PC-9 (cell line): ENCODE results near the gene PDE4B. TPM values are rescaled to one million over a fixed set of nuclear protein-coding genes. Genes with fewer than 3 reads are reported as not detected.
"Not testable (repeated sequence)": the region's sequence is repeated elsewhere in the genome, so short reads cannot be mapped to it uniquely, and the experiment has no call there.

Experiments
- BruUV-seq: library from RNA; stranded (reverse); fragments of 400-500 nt; replicated peaks from 2 replicates; lab custom pipeline; 2021; lab: Mats Ljungman, UMichigan
- CTCF ChIA-PET: fragments of 300-600 bp; sonication (Branson Sonifier 250); formaldehyde crosslinking; loops from one replicate; lab custom pipeline; 2022; ENCODE audit warnings: antibody characterized with exemption; lab: Charles Lee
- POLR2A ChIA-PET: fragments of 300-600 bp; sonication (Branson Sonifier 250); formaldehyde crosslinking; loops from one replicate; lab custom pipeline; 2022; ENCODE audit warnings: antibody characterized with exemption; ENCODE audit not compliant: unreplicated experiment; lab: Charles Lee
- DNase-seq, 2 experiments: peaks; one replicate each; pipeline versions ENCODE4 v3.0.0 to v3.0.0-alpha.2; 2015 to 2022; ENCODE audit warnings: mixed read lengths in 1 of 2
- H2AFZ ChIP-seq: fragments of 200-600 bp; sonication (generic); 2 replicates; pipeline ENCODE4 v1.8.1; 2017; ENCODE audit warnings: antibody characterized with exemption
- H3F3A ChIP-seq: fragments of 200-600 bp; sonication (generic); 2 replicates; pipeline ENCODE4 v1.8.1; 2017; ENCODE audit warnings: antibody characterized with exemption, mild to moderate bottlenecking, low read depth; ENCODE audit not compliant: insufficient read depth
- H3K27ac ChIP-seq: fragments of 200-600 bp; sonication (generic); 2 replicates; pipeline ENCODE4 v1.6.1; 2016; ENCODE audit warnings: mixed run types
- H3K27me3 ChIP-seq: fragments of 200-600 bp; sonication (generic); 2 replicates; pipeline ENCODE4 v1.6.1; 2016; ENCODE audit warnings: low read depth, mixed run types; ENCODE audit not compliant: insufficient read depth
- H3K36me3 ChIP-seq: fragments of 200-600 bp; sonication (generic); 2 replicates; pipeline ENCODE4 v1.6.1; 2016; ENCODE audit warnings: low read depth, mixed run types
- H3K4me1 ChIP-seq: fragments of 200-600 bp; sonication (generic); replicated peaks from 2 replicates; pipeline ENCODE4 v1.6.1; 2016; ENCODE audit warnings: mixed run types; ENCODE audit not compliant: insufficient read depth
- H3K4me2 ChIP-seq: fragments of 200-600 bp; sonication (generic); 2 replicates; pipeline ENCODE4 v1.6.1; 2017; ENCODE audit warnings: mixed run types
- H3K4me3 ChIP-seq: fragments of 200-600 bp; sonication (generic); 2 replicates; pipeline ENCODE4 v1.6.1; 2016; ENCODE audit warnings: mixed run types
- H3K79me2 ChIP-seq: fragments of 200-600 bp; sonication (generic); 2 replicates; pipeline ENCODE4 v1.6.1; 2017; ENCODE audit warnings: low read depth, mixed run types
- H3K9me2 ChIP-seq: fragments of 200-600 bp; sonication (generic); 2 replicates; pipeline ENCODE4 v1.8.1; 2017; ENCODE audit warnings: mild to moderate bottlenecking; ENCODE audit not compliant: insufficient read depth
- H3K9me3 ChIP-seq: fragments of 200-600 bp; sonication (generic); 2 replicates; pipeline ENCODE4 v1.8.1; 2016; ENCODE audit warnings: low read depth; ENCODE audit not compliant: insufficient read depth
- H4K20me1 ChIP-seq: fragments of 200-600 bp; sonication (generic); 2 replicates; pipeline ENCODE4 v1.8.1; 2017; ENCODE audit not compliant: insufficient read depth
- CTCF ChIP-seq: fragments of 200-600 bp; sonication (generic); conservative IDR thresholded peaks from 2 replicates; pipeline ENCODE4 v1.6.1; 2017; ENCODE audit warnings: mixed run types, antibody characterized with exemption, mild to moderate bottlenecking, moderate library complexity
- EZH2 ChIP-seq: fragments of 200-600 bp; sonication (generic); IDR thresholded peaks from 2 replicates; pipeline ENCODE4 v1.8.0; 2017; ENCODE audit warnings: antibody characterized with exemption, low read depth
- intact Hi-C: fragments of 100-400 bp; cut with micrococcal nuclease; formaldehyde crosslinking; loops from one replicate; pipeline ENCODE4 v1.10.0; 2022; ENCODE audit not compliant: unreplicated experiment
- total RNA-seq: library from RNA; stranded (reverse); gene quantifications from 2 replicates; pipeline ENCODE4 v1.2.3, GENCODE V29; 2021

The PDE4B gene
- total RNA-seq, 1 experiment from 2014 or later = 1.3 TPM

GRCh38 chr1:65850281-65850680 is 57.6 kb downstream of the PDE4B start:
- TF ChIP-seq CTCF (no peak), EZH2 (no peak)
- ChIA-PET CTCF (no interaction called here), POLR2A (no interaction called here)
- no peaks in the 10 kb centered on the region; the same call in 1 of the 2 replicates for H3K9me2 ChIP-seq
- intact Hi-C loops = no loop called here
- H3K4me2 ChIP-seq = no peak overlapping the region
- no peaks in the 10 kb centered on the region for H3K79me2 ChIP-seq
- H3K27me3 ChIP-seq = no peaks in the 10 kb centered on the region
- no peak overlapping the region for H3K4me3 ChIP-seq
- no peak overlapping the region for H3K27ac ChIP-seq
- H3K36me3 ChIP-seq = no peaks in the 10 kb centered on the region
- DNase-seq = no peak
- H4K20me1 ChIP-seq = no peaks in the 10 kb centered on the region
- no peak overlapping the region for H2AFZ ChIP-seq
- H3K4me1 ChIP-seq = no peaks in the 10 kb centered on the region
- BruUV-seq = no TSS peak
- no peaks in the 10 kb centered on the region for H3K9me3 ChIP-seq
- no peaks in the 10 kb centered on the region for H3F3A ChIP-seq

- DNase-seq, H3K4me2 ChIP-seq, intact Hi-C loops, BruUV-seq, H3K36me3 ChIP-seq, H3K4me3 ChIP-seq, H3K79me2 ChIP-seq, H3K27ac ChIP-seq, H3K4me1 ChIP-seq, H3K27me3 ChIP-seq, H3K9me3 ChIP-seq, CTCF ChIA-PET, H2AFZ ChIP-seq, H3K9me2 ChIP-seq, H4K20me1 ChIP-seq, H3F3A ChIP-seq, POLR2A ChIA-PET: not testable (repeated sequence)
Observed at GRCh38 chr1:65856591-65856990, 63.9 kb downstream of the PDE4B start.

GRCh38 chr1:65866439-65866838 is 73.7 kb downstream of the PDE4B start:
- Histone ChIP-seq H3K36me3 (no peaks in the 10 kb centered on the region), H3K79me2 (no peaks in the 10 kb centered on the region), H3K27ac (no peak overlapping the region), H3K4me2 (no peak overlapping the region), H3K4me3 (no peak overlapping the region), H3K4me1 (no peaks in the 10 kb centered on the region), H2AFZ (no peak overlapping the region), H3K9me2 (no peaks in the 10 kb centered on the region), H3K27me3 (no peaks in the 10 kb centered on the region), H3K9me3 (no peaks in the 10 kb centered on the region), H4K20me1 (no peaks in the 10 kb centered on the region), H3F3A (no peaks in the 10 kb centered on the region)
- intact Hi-C loops = no loop called here
- POLR2A ChIA-PET = no interaction called here
- BruUV-seq = no TSS peak
- CTCF ChIA-PET = no interaction called here
- DNase-seq = no peak
- no peak for TF ChIP-seq CTCF
- no peak for TF ChIP-seq EZH2

GRCh38 chr1:65872301-65872700 is 79.6 kb downstream of the PDE4B start:
- ChIA-PET POLR2A (no interaction called here), CTCF (no interaction called here)
- Histone ChIP-seq H3F3A (no peaks in the 10 kb centered on the region), H2AFZ (no peak overlapping the region), H3K27me3 (no peaks in the 10 kb centered on the region), H3K4me2 (no peak overlapping the region), H4K20me1 (no peaks in the 10 kb centered on the region), H3K36me3 (no peaks in the 10 kb centered on the region), H3K4me1 (no peaks in the 10 kb centered on the region), H3K79me2 (no peaks in the 10 kb centered on the region), H3K9me3 (no peaks in the 10 kb centered on the region), H3K9me2 (no peaks in the 10 kb centered on the region), H3K4me3 (no peak overlapping the region), H3K27ac (no peak overlapping the region)
- intact Hi-C loops = no loop called here
- BruUV-seq = no TSS peak
- no peak for DNase-seq
- TF ChIP-seq CTCF (no peak), EZH2 (no peak)

GRCh38 chr1:65878342-65878741 is 85.6 kb downstream of the PDE4B start:
- H4K20me1 ChIP-seq, DNase-seq, H3K36me3 ChIP-seq, H3F3A ChIP-seq, H3K79me2 ChIP-seq, H3K9me2 ChIP-seq, H3K4me1 ChIP-seq, CTCF ChIA-PET, BruUV-seq, H2AFZ ChIP-seq, H3K4me3 ChIP-seq, H3K27ac ChIP-seq, H3K9me3 ChIP-seq, intact Hi-C loops, H3K27me3 ChIP-seq, H3K4me2 ChIP-seq, POLR2A ChIA-PET: not testable (repeated sequence)
